ENCODE measurements around the gene IL1F10. TPM values are rescaled to one million over a fixed set of nuclear protein-coding genes. Genes with fewer than 3 reads are reported as not detected.

IL1F10 gene
- total and polyA plus RNA-seq, 7 experiments from 2014 or later, result not detected

- H3K4me3 Mint-ChIP-seq, result no peak overlapping the region
- CTCF ChIA-PET, result no interaction called here
- no peaks in the 10 kb centered on the region for H3K4me1 ChIP-seq (ENCODE audit: control insufficient read depth in 2 of 2, insufficient read depth in 2 of 2, low read length in 2 of 2)
- H3K36me3 ChIP-seq (ENCODE audit: control insufficient read depth in 2 of 3, insufficient read depth in 3 of 3, low read length in 3 of 3), result no peaks in the 10 kb centered on the region
- peaks cover 0 to 34% (median 0%) of the 10 kb centered on the region in 5 donors for H3K27me3 Mint-ChIP-seq
- H3K27ac ChIP-seq (ENCODE audit: low read depth, low read length), result no peak overlapping the region
- no peaks in the 10 kb centered on the region for H3K9me3 ChIP-seq (ENCODE audit: control insufficient read depth in 2 of 3, low read length in 3 of 3)
- H3K36me3 Mint-ChIP-seq, result peaks cover 0 to 5% (median 0%) of the 10 kb centered on the region in 5 donors
- no peak overlapping the region for H3K4me3 ChIP-seq (ENCODE audit: low read length)
- H3K9me3 Mint-ChIP-seq, result peaks cover 0 to 4% (median 0%) of the 10 kb centered on the region in 11 donors
- H3K27ac Mint-ChIP-seq, result no peak overlapping the region
- no peaks in the 10 kb centered on the region for H3K27me3 ChIP-seq (ENCODE audit: control insufficient read depth in 2 of 2, insufficient read depth in 2 of 2, low read length in 2 of 2)
- ATAC-seq (no peak), DNase-seq (no peak)
- intact Hi-C loops (cut with micrococcal nuclease), result no loop called here
- H3K4me1 Mint-ChIP-seq, result no peaks in the 10 kb centered on the region
- POLR2A ChIA-PET, result no interaction called here
Observed at GRCh38 chr2:113046465-113046864, 21.3 kb upstream of the IL1F10 start.

- Histone ChIP-seq H3K4me3 (ENCODE audit: low read length) (no peak overlapping the region), H3K27ac (ENCODE audit: low read depth, low read length) (no peak overlapping the region), H3K9me3 (ENCODE audit: control insufficient read depth in 2 of 3, low read length in 3 of 3) (peaks cover 0 to 12% (median 0%) of the 10 kb centered on the region in 3 experiments), H3K36me3 (ENCODE audit: control insufficient read depth in 2 of 3, insufficient read depth in 3 of 3, low read length in 3 of 3) (no peaks in the 10 kb centered on the region), H3K4me1 (ENCODE audit: control insufficient read depth in 2 of 2, insufficient read depth in 2 of 2, low read length in 2 of 2) (no peaks in the 10 kb centered on the region), H3K27me3 (ENCODE audit: control insufficient read depth in 2 of 2, insufficient read depth in 2 of 2, low read length in 2 of 2) (no peaks in the 10 kb centered on the region)
- Mint-ChIP-seq H3K9me3 (peaks cover 8 to 35% (median 19%) of the 10 kb centered on the region in 11 donors), H3K4me3 (no peak overlapping the region), H3K27me3 (peaks cover 0 to 14% (median 0%) of the 10 kb centered on the region in 5 donors), H3K36me3 (peaks cover 0 to 23% (median 12%) of the 10 kb centered on the region in 5 donors), H3K4me1 (no peaks in the 10 kb centered on the region), H3K27ac (no peak overlapping the region)
- DNase-seq (no peak), ATAC-seq (no peak)
- ChIA-PET CTCF (interaction anchor here (1.9 kb wide), 1 partner anchor 66 kb away, joined by 8 read pairs; no protein-coding TSS in a partner anchor), POLR2A (no interaction called here)
- intact Hi-C loops (cut with micrococcal nuclease), result loop anchor here in 1 of 2 donors (2.0 kb wide), 1 partner anchor 66 kb away; no protein-coding TSS in a partner anchor
Observed at GRCh38 chr2:113050921-113051895, 16.6 kb upstream of the IL1F10 start.

- Mint-ChIP-seq H3K4me1 (no peaks in the 10 kb centered on the region), H3K4me3 (no peak within 1 kb of the TSS), H3K27me3 (peaks cover 0 to 6% (median 0%) of the 10 kb centered on the region in 5 donors), H3K27ac (no peak within 1 kb of the TSS), H3K9me3 (peaks cover 8 to 37% (median 22%) of the 10 kb centered on the region in 11 donors), H3K36me3 (peaks cover 0 to 23% (median 7%) of the 10 kb centered on the region in 5 donors)
- Histone ChIP-seq H3K4me1 (ENCODE audit: control insufficient read depth in 2 of 2, insufficient read depth in 2 of 2, low read length in 2 of 2) (no peaks in the 10 kb centered on the region), H3K27ac (ENCODE audit: low read depth, low read length) (no peak within 1 kb of the TSS), H3K36me3 (ENCODE audit: control insufficient read depth in 2 of 3, insufficient read depth in 3 of 3, low read length in 3 of 3) (no peaks in the 10 kb centered on the region), H3K27me3 (ENCODE audit: control insufficient read depth in 2 of 2, insufficient read depth in 2 of 2, low read length in 2 of 2) (no peaks in the 10 kb centered on the region), H3K4me3 (ENCODE audit: low read length) (no peak within 1 kb of the TSS), H3K9me3 (ENCODE audit: control insufficient read depth in 2 of 3, low read length in 3 of 3) (peaks cover 0 to 12% (median 0%) of the 10 kb centered on the region in 3 experiments)
- ATAC-seq, result no peak
- ChIA-PET POLR2A (no interaction called here), CTCF (interaction anchor here (1.9 kb wide), 1 partner anchor 67 kb away, joined by 8 read pairs; no protein-coding TSS in a partner anchor)
- DNase-seq, result no peak
- intact Hi-C loops (cut with micrococcal nuclease), result no loop called here
Observed at GRCh38 chr2:113052396-113052917, 15.3 kb upstream of the IL1F10 start, which contains the start of gene IL36B. IL36B (minus strand) TSS chr2:113052867.

GRCh38 chr2:113053666-113054065 lies 14.1 kb upstream of the IL1F10 start:
- Histone ChIP-seq H3K36me3 (ENCODE audit: control insufficient read depth in 2 of 3, insufficient read depth in 3 of 3, low read length in 3 of 3) (no peaks in the 10 kb centered on the region), H3K27me3 (ENCODE audit: control insufficient read depth in 2 of 2, insufficient read depth in 2 of 2, low read length in 2 of 2) (no peaks in the 10 kb centered on the region), H3K27ac (ENCODE audit: low read depth, low read length) (no peak overlapping the region), H3K4me1 (ENCODE audit: control insufficient read depth in 2 of 2, insufficient read depth in 2 of 2, low read length in 2 of 2) (no peaks in the 10 kb centered on the region), H3K9me3 (ENCODE audit: control insufficient read depth in 2 of 3, low read length in 3 of 3) (peaks cover 0 to 12% (median 0%) of the 10 kb centered on the region in 3 experiments), H3K4me3 (ENCODE audit: low read length) (no peak overlapping the region)
- Mint-ChIP-seq H3K36me3 (peaks cover 0 to 23% (median 7%) of the 10 kb centered on the region in 5 donors), H3K9me3 (peaks cover 8 to 37% (median 22%) of the 10 kb centered on the region in 11 donors), H3K4me3 (no peak overlapping the region), H3K27ac (no peak overlapping the region), H3K4me1 (no peaks in the 10 kb centered on the region), H3K27me3 (peaks cover 0 to 2% (median 0%) of the 10 kb centered on the region in 5 donors)
- ATAC-seq, result no peak
- POLR2A ChIA-PET, result no interaction called here
- CTCF ChIA-PET, result no interaction called here
- DNase-seq, result no peak
- intact Hi-C loops (cut with micrococcal nuclease), result no loop called here

GRCh38 chr2:113054066-113054465 lies 13.7 kb upstream of the IL1F10 start:
- ChIA-PET POLR2A (no interaction called here), CTCF (no interaction called here)
- no peak overlapping the region for H3K27ac ChIP-seq (ENCODE audit: low read depth, low read length)
- ATAC-seq, result no peak
- Mint-ChIP-seq H3K9me3 (peaks cover 8 to 37% (median 22%) of the 10 kb centered on the region in 11 donors), H3K4me1 (no peaks in the 10 kb centered on the region), H3K36me3 (peaks cover 0 to 23% (median 7%) of the 10 kb centered on the region in 5 donors), H3K27ac (no peak overlapping the region), H3K4me3 (no peak overlapping the region), H3K27me3 (peaks cover 0 to 2% (median 0%) of the 10 kb centered on the region in 5 donors)
- no peak for DNase-seq
- intact Hi-C loops (cut with micrococcal nuclease), result no loop called here
- no peaks in the 10 kb centered on the region for H3K36me3 ChIP-seq (ENCODE audit: control insufficient read depth in 2 of 3, insufficient read depth in 3 of 3, low read length in 3 of 3)
- no peaks in the 10 kb centered on the region for H3K4me1 ChIP-seq (ENCODE audit: control insufficient read depth in 2 of 2, insufficient read depth in 2 of 2, low read length in 2 of 2)
- H3K4me3 ChIP-seq (ENCODE audit: low read length), result no peak overlapping the region
- no peaks in the 10 kb centered on the region for H3K27me3 ChIP-seq (ENCODE audit: control insufficient read depth in 2 of 2, insufficient read depth in 2 of 2, low read length in 2 of 2)
- peaks cover 0 to 12% (median 0%) of the 10 kb centered on the region in 3 experiments for H3K9me3 ChIP-seq (ENCODE audit: control insufficient read depth in 2 of 3, low read length in 3 of 3)

GRCh38 chr2:113056521-113056920 lies 11.2 kb upstream of the IL1F10 start:
- Histone ChIP-seq H3K4me1 (ENCODE audit: control insufficient read depth in 2 of 2, insufficient read depth in 2 of 2, low read length in 2 of 2) (no peaks in the 10 kb centered on the region), H3K4me3 (ENCODE audit: low read length) (no peak overlapping the region), H3K27me3 (ENCODE audit: control insufficient read depth in 2 of 2, insufficient read depth in 2 of 2, low read length in 2 of 2) (no peaks in the 10 kb centered on the region), H3K9me3 (ENCODE audit: control insufficient read depth in 2 of 3, low read length in 3 of 3) (peaks cover 0 to 12% (median 0%) of the 10 kb centered on the region in 3 experiments), H3K36me3 (ENCODE audit: control insufficient read depth in 2 of 3, insufficient read depth in 3 of 3, low read length in 3 of 3) (no peaks in the 10 kb centered on the region), H3K27ac (ENCODE audit: low read depth, low read length) (no peak overlapping the region)
- H3K27ac Mint-ChIP-seq, result no peak overlapping the region
- POLR2A ChIA-PET, result no interaction called here
- no peak for ATAC-seq
- intact Hi-C loops (cut with micrococcal nuclease), result no loop called here
- DNase-seq, result no peak
- H3K27me3 Mint-ChIP-seq, result peaks cover 0 to 2% (median 0%) of the 10 kb centered on the region in 5 donors
- CTCF ChIA-PET, result no interaction called here
- H3K4me3 Mint-ChIP-seq, result no peak overlapping the region
- H3K4me1 Mint-ChIP-seq, result no peaks in the 10 kb centered on the region
- H3K36me3 Mint-ChIP-seq, result peaks cover 0 to 23% (median 7%) of the 10 kb centered on the region in 5 donors
- H3K9me3 Mint-ChIP-seq, result peaks cover 8 to 33% (median 22%) of the 10 kb centered on the region in 11 donors
